ENCODE data around the gene LPP. TPM values are rescaled to one million over a fixed set of nuclear protein-coding genes. Genes with fewer than 3 reads are reported as not detected.

The LPP gene
- total RNA-seq, 4 donors from 2014 or later = 56.0 to 65.7 (median 58.1) TPM

DNA sequence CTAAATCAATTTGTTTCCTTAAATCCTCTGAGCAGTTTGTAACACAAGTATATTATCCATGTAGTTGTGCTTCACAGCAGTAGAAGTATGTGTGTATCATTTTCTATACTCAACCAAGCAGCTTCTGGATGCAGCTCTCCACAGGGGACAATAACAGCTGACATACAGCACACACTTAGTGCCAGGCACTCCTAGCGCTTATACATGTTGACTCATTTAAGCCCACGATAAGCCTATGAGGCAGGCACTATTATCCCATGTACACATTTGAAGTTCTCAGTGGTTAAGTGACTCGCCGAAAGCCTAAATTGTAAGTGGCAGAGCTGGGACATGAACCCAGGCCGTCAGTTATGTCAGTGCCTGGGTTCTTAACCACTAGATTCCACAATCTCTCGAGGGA lies 20.3 kb upstream of the LPP start:
- Histone ChIP-seq H3K36me3 (no peaks in the 10 kb centered on the region), H3K9me3 (no peaks in the 10 kb centered on the region), H3K4me3 (no peak overlapping the region), H3K4me1 (no peaks in the 10 kb centered on the region), H3K27ac (no peak overlapping the region), H3K27me3 (no peaks in the 10 kb centered on the region)
- in situ Hi-C loops (cut with MboI; ENCODE audit: low sequenced_read_pairs in 4 of 4) (no loop called here), intact Hi-C loops (cut with DNase I; ENCODE audit: low total_unique reads) (no loop called here)
- no peak for DNase-seq
- no peak for TF ChIP-seq POLR2A (IDR thresholded peaks at IDR 0.05)
- TF ChIP-seq, protein P1, sequence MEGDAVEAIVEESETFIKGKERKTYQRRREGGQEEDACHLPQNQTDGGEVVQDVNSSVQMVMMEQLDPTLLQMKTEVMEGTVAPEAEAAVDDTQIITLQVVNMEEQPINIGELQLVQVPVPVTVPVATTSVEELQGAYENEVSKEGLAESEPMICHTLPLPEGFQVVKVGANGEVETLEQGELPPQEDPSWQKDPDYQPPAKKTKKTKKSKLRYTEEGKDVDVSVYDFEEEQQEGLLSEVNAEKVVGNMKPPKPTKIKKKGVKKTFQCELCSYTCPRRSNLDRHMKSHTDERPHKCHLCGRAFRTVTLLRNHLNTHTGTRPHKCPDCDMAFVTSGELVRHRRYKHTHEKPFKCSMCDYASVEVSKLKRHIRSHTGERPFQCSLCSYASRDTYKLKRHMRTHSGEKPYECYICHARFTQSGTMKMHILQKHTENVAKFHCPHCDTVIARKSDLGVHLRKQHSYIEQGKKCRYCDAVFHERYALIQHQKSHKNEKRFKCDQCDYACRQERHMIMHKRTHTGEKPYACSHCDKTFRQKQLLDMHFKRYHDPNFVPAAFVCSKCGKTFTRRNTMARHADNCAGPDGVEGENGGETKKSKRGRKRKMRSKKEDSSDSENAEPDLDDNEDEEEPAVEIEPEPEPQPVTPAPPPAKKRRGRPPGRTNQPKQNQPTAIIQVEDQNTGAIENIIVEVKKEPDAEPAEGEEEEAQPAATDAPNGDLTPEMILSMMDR (IDR thresholded peaks at IDR 0.05 in 4 of 5, conservative IDR thresholded peaks at IDR 0.05 in 1 of 5) = no peak
- ATAC-seq = no peak

DNA sequence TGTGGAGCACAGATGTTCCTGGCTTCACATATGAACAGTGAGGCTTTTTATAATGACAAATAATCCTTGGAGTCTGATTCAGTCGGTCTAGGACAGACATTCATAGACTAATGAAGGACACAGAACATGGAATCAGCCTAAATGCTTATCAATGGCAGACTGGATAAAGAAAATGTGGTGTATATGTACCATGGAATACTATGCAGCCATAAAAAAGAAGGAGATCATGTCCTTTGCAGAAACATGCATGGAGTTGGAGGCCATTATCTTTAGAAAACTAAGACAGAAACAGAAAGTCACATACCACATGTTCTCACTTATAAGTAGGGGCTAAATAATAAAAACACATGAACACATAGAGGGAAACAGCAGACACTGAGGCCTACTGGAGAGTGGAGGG lies 19.9 kb upstream of the LPP start:
- Histone ChIP-seq H3K27me3 (no peaks in the 10 kb centered on the region), H3K4me3 (no peak overlapping the region), H3K9me3 (no peaks in the 10 kb centered on the region), H3K27ac (no peak overlapping the region), H3K4me1 (no peaks in the 10 kb centered on the region), H3K36me3 (no peaks in the 10 kb centered on the region)
- in situ Hi-C loops (cut with MboI; ENCODE audit: low sequenced_read_pairs in 4 of 4) (no loop called here), intact Hi-C loops (cut with DNase I; ENCODE audit: low total_unique reads) (no loop called here)
- no peak for TF ChIP-seq POLR2A (IDR thresholded peaks at IDR 0.05)
- TF ChIP-seq, protein P1 (IDR thresholded peaks at IDR 0.05 in 4 of 5, conservative IDR thresholded peaks at IDR 0.05 in 1 of 5) = no peak
- ATAC-seq (no peak), DNase-seq (no peak)

GRCh38 chr3:188134856-188135255 lies 19.1 kb upstream of the LPP start:
- no peaks in the 10 kb centered on the region for H3K9me3 ChIP-seq
- in situ Hi-C loops (cut with MboI; ENCODE audit: low sequenced_read_pairs in 4 of 4) = no loop called here
- H3K27ac ChIP-seq = no peak overlapping the region
- DNase-seq (no peak), ATAC-seq (no peak)
- H3K4me1 ChIP-seq = no peaks in the 10 kb centered on the region
- no peak overlapping the region for H3K4me3 ChIP-seq
- intact Hi-C loops (cut with DNase I; ENCODE audit: low total_unique reads) = no loop called here
- H3K36me3 ChIP-seq = no peaks in the 10 kb centered on the region
- no peak for TF ChIP-seq POLR2A (IDR thresholded peaks at IDR 0.05)
- TF ChIP-seq, protein P1 (IDR thresholded peaks at IDR 0.05 in 4 of 5, conservative IDR thresholded peaks at IDR 0.05 in 1 of 5) = no peak
- no peaks in the 10 kb centered on the region for H3K27me3 ChIP-seq

GRCh38 chr3:188135271-188135670 lies 18.7 kb upstream of the LPP start:
- TF ChIP-seq, protein P1 (IDR thresholded peaks at IDR 0.05 in 4 of 5, conservative IDR thresholded peaks at IDR 0.05 in 1 of 5) = no peak
- TF ChIP-seq POLR2A (IDR thresholded peaks at IDR 0.05) = no peak
- intact Hi-C loops (cut with DNase I; ENCODE audit: low total_unique reads) = no loop called here

DNA sequence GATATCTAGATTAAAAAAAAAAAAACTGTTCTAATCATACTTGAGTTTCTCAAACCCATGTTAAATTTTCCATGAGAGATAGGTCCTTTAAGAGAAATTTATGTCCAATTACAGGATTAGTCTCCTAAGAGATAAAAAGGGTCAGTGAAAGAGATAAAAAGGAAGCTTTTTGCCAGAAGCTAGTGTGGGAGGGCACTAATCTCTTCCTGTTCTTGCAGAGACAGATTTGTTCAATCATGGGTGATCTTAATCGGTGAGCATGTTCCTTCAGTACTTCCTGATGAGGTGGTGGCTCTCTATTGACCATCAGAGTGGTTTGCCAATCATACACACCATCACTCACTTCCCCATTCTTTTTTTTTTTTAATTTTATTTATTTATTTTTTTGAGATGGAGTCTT lies 16.9 kb upstream of the LPP start:
- Histone ChIP-seq H3K36me3 (no peaks in the 10 kb centered on the region), H3K27ac (no peak overlapping the region), H3K9me3 (no peaks in the 10 kb centered on the region), H3K4me1 (no peaks in the 10 kb centered on the region), H3K27me3 (no peaks in the 10 kb centered on the region), H3K4me3 (no peak overlapping the region)
- DNase-seq = no peak
- in situ Hi-C loops (cut with MboI; ENCODE audit: low sequenced_read_pairs in 4 of 4) (no loop called here), intact Hi-C loops (cut with DNase I; ENCODE audit: low total_unique reads) (no loop called here)
- TF ChIP-seq POLR2A (IDR thresholded peaks at IDR 0.05) = no peak
- TF ChIP-seq, protein P1 (IDR thresholded peaks at IDR 0.05 in 4 of 5, conservative IDR thresholded peaks at IDR 0.05 in 1 of 5) = no peak
- ATAC-seq = no peak

More at GRCh38 chr3:188135271-188135670, 18.7 kb upstream of the LPP start:
- H3K36me3 ChIP-seq = no peaks in the 10 kb centered on the region
- no peak overlapping the region for H3K27ac ChIP-seq
- DNase-seq (no peak), ATAC-seq (no peak)
- in situ Hi-C loops (cut with MboI; ENCODE audit: low sequenced_read_pairs in 4 of 4) = no loop called here
- no peaks in the 10 kb centered on the region for H3K9me3 ChIP-seq
- no peak overlapping the region for H3K4me3 ChIP-seq
- no peaks in the 10 kb centered on the region for H3K4me1 ChIP-seq
- no peaks in the 10 kb centered on the region for H3K27me3 ChIP-seq

All from gastrocnemius medialis (tissue), 4 donors.